Muscle layer of colon (tissue), 2 donors: ENCODE results near the gene AGAP1.

Source experiments
- H3K27ac ChIP-seq: one replicate; pipeline ENCODE4 v1.7.0; 2013; ENCODE audit warnings: low read depth, mild to moderate bottlenecking, low read length, moderate library complexity
- H3K27me3 ChIP-seq, 2 donors: one replicate each; pipeline ENCODE4 v1.7.0; 2013; ENCODE audit warnings: low read length in 2 of 2, mild to moderate bottlenecking in 2 of 2; ENCODE audit not compliant: insufficient read depth in 2 of 2, control insufficient read depth in 1 of 2
- H3K36me3 ChIP-seq: one replicate; pipeline ENCODE4 v1.7.0; 2013; ENCODE audit warnings: mild to moderate bottlenecking, low read length; ENCODE audit not compliant: insufficient read depth
- H3K4me1 ChIP-seq: one replicate; pipeline ENCODE4 v1.7.0; 2013; ENCODE audit warnings: mild to moderate bottlenecking, low read length; ENCODE audit not compliant: insufficient read depth
- H3K4me3 ChIP-seq, 2 donors: one replicate each; pipeline ENCODE4 v1.7.0; 2013; ENCODE audit warnings: low read length in 2 of 2, low read depth in 1 of 2, mild to moderate bottlenecking in 1 of 2, moderate library complexity in 1 of 2
- H3K9ac ChIP-seq: one replicate; pipeline ENCODE4 v1.7.0; 2013; ENCODE audit warnings: low read length
- H3K9me3 ChIP-seq: one replicate; pipeline ENCODE4 v1.7.0; 2013; ENCODE audit warnings: mild to moderate bottlenecking, low read length
- donor health status: abdominal sarcoma.
- donor health status: Adenocarcinoma of cecum.

The AGAP1 gene

DNA sequence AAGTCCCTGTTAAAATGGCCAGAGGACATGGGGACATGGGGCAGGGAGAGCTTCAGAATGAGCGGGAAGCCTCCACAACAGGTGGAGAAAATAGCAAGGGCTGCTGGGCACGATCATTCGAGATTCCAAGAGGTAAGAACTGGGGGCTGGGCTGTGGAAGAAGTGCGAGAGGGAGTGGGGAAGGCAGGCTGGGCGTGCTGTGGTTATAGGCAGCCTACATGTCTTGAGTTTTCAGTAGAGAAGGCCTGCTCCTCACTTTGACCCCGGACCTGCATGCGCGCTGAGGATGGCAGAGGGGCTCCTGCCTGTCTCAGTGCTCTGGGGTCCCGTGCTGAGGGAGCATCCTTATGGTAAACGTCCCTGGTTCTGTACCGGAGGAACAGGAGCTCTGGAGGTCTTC is 115.5 kb downstream of the AGAP1 start:
- Histone ChIP-seq H3K4me1 (peaks cover 18% of the 10 kb centered on the region), H3K9me3 (no peaks in the 10 kb centered on the region), H3K36me3 (no peaks in the 10 kb centered on the region), H3K27ac (no peak overlapping the region), H3K27me3 (no peaks in the 10 kb centered on the region), H3K4me3 (no peak overlapping the region), H3K9ac (no peak overlapping the region)

DNA sequence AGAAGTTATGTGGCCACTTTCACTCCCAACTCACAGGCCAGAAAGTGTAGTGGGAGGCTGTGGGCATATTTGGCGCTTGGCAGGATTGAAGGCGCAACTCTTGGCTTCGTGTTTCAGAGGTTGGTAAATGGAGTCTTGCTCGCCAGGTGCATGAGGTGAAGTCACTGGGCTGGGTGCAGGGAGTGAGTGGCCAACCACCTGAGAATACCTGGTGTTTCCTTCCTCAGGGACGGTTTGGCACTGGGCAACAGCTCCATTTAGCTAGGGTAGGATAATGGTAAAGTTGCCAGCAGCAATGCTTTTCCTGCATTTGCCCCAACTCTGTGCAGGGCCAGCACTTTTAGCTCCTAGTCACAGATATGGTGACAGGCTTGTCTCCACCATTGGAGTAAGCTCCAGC is 115.9 kb downstream of the AGAP1 start:
- H3K36me3 ChIP-seq = no peaks in the 10 kb centered on the region
- peaks cover 20% of the 10 kb centered on the region for H3K4me1 ChIP-seq
- no peaks in the 10 kb centered on the region for H3K9me3 ChIP-seq
- no peak overlapping the region for H3K9ac ChIP-seq
- H3K4me3 ChIP-seq = no peak overlapping the region
- no peaks in the 10 kb centered on the region for H3K27me3 ChIP-seq
- H3K27ac ChIP-seq = no peak overlapping the region

- H3K9ac ChIP-seq = no peak overlapping the region
- peaks cover 23% of the 10 kb centered on the region for H3K4me1 ChIP-seq
- H3K27ac ChIP-seq = no peak overlapping the region
- H3K4me3 ChIP-seq = no peak overlapping the region
- no peaks in the 10 kb centered on the region for H3K36me3 ChIP-seq
- H3K27me3 ChIP-seq = no peaks in the 10 kb centered on the region
- no peaks in the 10 kb centered on the region for H3K9me3 ChIP-seq
Measured at GRCh38 chr2:235610696-235611257, 116.9 kb downstream of the AGAP1 start.

DNA sequence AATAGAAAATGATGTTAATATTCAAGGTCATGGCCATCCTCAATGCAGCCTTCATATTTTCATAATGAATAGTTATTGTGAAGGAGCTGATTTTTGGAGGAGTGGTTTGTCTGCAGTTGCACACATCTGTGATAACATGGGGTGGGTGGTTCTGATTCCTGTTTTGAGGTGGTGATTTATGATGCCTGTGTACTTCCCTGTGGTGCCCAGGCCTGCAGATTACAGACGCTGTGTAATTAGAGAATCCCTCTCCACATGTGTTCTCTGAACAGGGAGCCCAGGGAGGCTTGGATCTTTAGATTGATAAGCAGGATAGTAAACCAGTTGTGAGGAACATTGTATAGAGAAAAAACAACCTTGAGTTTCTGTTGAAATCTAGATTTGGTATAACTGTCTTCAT is 117.5 kb downstream of the AGAP1 start:
- H3K36me3 ChIP-seq = no peaks in the 10 kb centered on the region
- no peaks in the 10 kb centered on the region for H3K9me3 ChIP-seq
- H3K4me3 ChIP-seq = no peak overlapping the region
- no peak overlapping the region for H3K9ac ChIP-seq
- no peaks in the 10 kb centered on the region for H3K27me3 ChIP-seq
- no peak overlapping the region for H3K27ac ChIP-seq
- H3K4me1 ChIP-seq = peaks cover 22% of the 10 kb centered on the region

DNA sequence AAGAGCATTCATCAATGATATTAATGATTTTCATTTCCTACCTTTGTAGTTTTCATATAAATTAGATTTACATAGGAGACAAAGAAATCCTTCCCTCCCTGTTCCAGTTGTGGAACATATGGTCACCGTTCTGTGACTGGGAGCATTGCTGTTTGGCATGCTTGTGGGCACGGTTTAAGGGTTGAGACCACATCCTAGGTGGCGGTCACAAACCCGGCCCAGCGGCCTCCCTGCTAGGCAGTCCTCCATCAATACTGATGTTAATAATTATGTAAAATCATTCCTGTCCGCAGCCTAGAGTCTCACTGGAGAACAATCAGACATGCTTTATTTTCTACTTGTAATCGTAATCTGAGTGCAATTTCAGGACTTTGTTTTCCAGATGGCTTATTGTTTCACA is 117.9 kb downstream of the AGAP1 start:
- H3K4me1 ChIP-seq = peaks cover 25% of the 10 kb centered on the region
- no peak overlapping the region for H3K27ac ChIP-seq
- H3K9me3 ChIP-seq = no peaks in the 10 kb centered on the region
- no peak overlapping the region for H3K9ac ChIP-seq
- no peak overlapping the region for H3K4me3 ChIP-seq
- H3K36me3 ChIP-seq = no peaks in the 10 kb centered on the region
- no peaks in the 10 kb centered on the region for H3K27me3 ChIP-seq

- Histone ChIP-seq H3K9me3 (no peaks in the 10 kb centered on the region), H3K27ac (no peak overlapping the region), H3K36me3 (no peaks in the 10 kb centered on the region), H3K27me3 (no peaks in the 10 kb centered on the region), H3K4me1 (peaks cover 29% of the 10 kb centered on the region), H3K9ac (no peak overlapping the region), H3K4me3 (no peak overlapping the region)
Measured at GRCh38 chr2:235612181-235612950, 118.5 kb downstream of the AGAP1 start.

GRCh38 chr2:235613649-235614048 is 119.8 kb downstream of the AGAP1 start:
- H3K36me3 ChIP-seq = no peaks in the 10 kb centered on the region
- H3K27me3 ChIP-seq = no peaks in the 10 kb centered on the region
- no peak overlapping the region for H3K4me3 ChIP-seq
- no peak overlapping the region for H3K9ac ChIP-seq
- no peaks in the 10 kb centered on the region for H3K9me3 ChIP-seq
- peaks cover 27% of the 10 kb centered on the region for H3K4me1 ChIP-seq
- H3K27ac ChIP-seq = no peak overlapping the region

DNA sequence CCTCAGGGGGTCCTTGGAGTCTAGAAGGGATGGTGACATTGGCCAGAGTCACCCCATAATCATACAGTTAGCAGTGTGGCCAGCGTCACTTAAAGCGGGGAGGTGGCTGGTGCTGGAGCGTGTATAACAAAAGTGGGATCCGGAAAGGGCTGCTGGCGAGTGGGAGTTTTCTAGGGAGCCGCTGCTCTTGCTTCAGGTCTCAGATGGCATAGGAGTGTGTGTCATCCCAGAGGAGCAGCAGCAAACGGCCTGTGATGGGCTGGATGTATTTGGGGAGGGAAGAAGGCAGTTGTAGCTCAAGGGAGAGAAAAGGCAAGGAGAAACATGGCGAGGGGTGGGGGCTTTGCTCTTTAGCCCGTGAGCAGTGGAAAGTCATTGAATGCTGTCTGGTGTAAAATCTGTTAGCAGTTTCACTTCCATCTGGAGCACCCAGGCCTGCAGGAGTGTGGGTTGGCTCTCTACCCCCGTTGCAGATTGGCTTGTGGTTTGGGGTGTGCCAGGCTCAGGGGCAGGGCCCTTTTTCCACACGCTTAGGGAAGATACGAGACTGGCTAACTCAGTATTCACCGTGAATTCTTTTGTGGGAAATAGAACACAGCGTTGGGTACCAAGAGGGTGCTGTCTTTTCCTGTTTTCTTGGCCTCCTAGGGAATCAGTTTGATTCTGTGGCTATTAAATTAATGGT is 120.5 kb downstream of the AGAP1 start:
- no peak overlapping the region for H3K27ac ChIP-seq
- no peak overlapping the region for H3K4me3 ChIP-seq
- H3K9ac ChIP-seq = no peak overlapping the region
- no peaks in the 10 kb centered on the region for H3K27me3 ChIP-seq
- H3K9me3 ChIP-seq = no peaks in the 10 kb centered on the region
- H3K36me3 ChIP-seq = no peaks in the 10 kb centered on the region
- H3K4me1 ChIP-seq = peaks cover 24% of the 10 kb centered on the region

- Histone ChIP-seq H3K36me3 (no peaks in the 10 kb centered on the region), H3K9ac (no peak overlapping the region), H3K9me3 (no peaks in the 10 kb centered on the region), H3K27me3 (no peaks in the 10 kb centered on the region), H3K4me3 (no peak overlapping the region), H3K4me1 (peaks cover 24% of the 10 kb centered on the region), H3K27ac (no peak overlapping the region)
Measured at GRCh38 chr2:235614900-235615712, 121.3 kb downstream of the AGAP1 start.

GRCh38 chr2:235616885-235617284 is 123.0 kb downstream of the AGAP1 start:
- H3K27me3 ChIP-seq = no peaks in the 10 kb centered on the region
- H3K9ac ChIP-seq = no peak overlapping the region
- H3K9me3 ChIP-seq = no peaks in the 10 kb centered on the region
- H3K27ac ChIP-seq = no peak overlapping the region
- H3K36me3 ChIP-seq = no peaks in the 10 kb centered on the region
- no peak overlapping the region for H3K4me3 ChIP-seq
- peaks cover 24% of the 10 kb centered on the region for H3K4me1 ChIP-seq

DNA sequence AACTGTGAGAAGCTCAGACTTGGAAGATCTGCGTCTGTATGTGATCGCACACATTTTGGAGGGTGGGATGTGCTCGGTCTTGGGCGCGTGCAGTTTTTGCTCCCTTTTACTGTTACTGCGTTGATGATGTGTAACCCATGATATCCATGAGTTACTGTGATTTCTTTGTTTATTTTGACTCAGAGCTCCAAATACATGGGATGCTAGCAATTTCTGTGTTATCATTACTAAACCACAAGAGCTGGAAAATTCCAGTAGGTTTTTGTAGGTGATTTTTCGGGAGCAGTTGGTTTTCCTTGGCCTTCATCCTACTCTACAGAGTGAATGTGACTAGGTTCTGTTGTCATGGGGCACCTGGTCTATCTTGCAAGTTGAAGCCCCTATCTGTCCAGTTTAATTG is 124.2 kb downstream of the AGAP1 start:
- Histone ChIP-seq H3K9me3 (no peaks in the 10 kb centered on the region), H3K9ac (no peak overlapping the region), H3K27me3 (no peaks in the 10 kb centered on the region), H3K4me1 (peaks cover 24% of the 10 kb centered on the region), H3K27ac (no peak overlapping the region), H3K4me3 (no peak overlapping the region), H3K36me3 (no peaks in the 10 kb centered on the region)
